CD14-positive monocyte (primary cell): ENCODE results near the gene TRPM4. TPM values are rescaled to one million over a fixed set of nuclear protein-coding genes. Genes with fewer than 3 reads are reported as not detected.

ENCODE experiments used
- DNase-seq, 3 donors: peaks; one replicate each; pipeline ENCODE4 v3.0.0-alpha.2; 2011 to 2022
- H2AFZ ChIP-seq: 2 replicates; pipeline ENCODE4 v1.6.0; 2012; ENCODE audit warnings: mild to moderate bottlenecking, low read depth, low read length, inconsistent platforms; ENCODE audit not compliant: insufficient read depth, poor library complexity, severe bottlenecking
- H3K27ac ChIP-seq, 2 donors: 1 replicate in 1 of 2; 2 replicates in 1 of 2; pipeline ENCODE4 v1.5.1; 2012 to 2013; ENCODE audit warnings: low read length in 2 of 2, control low read depth in 1 of 2, inconsistent platforms in 1 of 2, low read depth in 1 of 2, mild to moderate bottlenecking in 1 of 2
- H3K27me3 ChIP-seq, 2 donors: one replicate each; pipeline versions ENCODE4 v1.6.0 to v1.6.1; 2011 to 2013; ENCODE audit warnings: low read length in 2 of 2; ENCODE audit not compliant: control insufficient read depth in 2 of 2, insufficient read depth in 2 of 2
- H3K36me3 ChIP-seq, 2 donors: replicated peaks in 1 of 2; 1 replicate in 1 of 2; 2 replicates in 1 of 2; pipeline versions ENCODE4 v1.5.1 to v1.6.1; 2012 to 2013; ENCODE audit warnings: low read length in 2 of 2, control low read depth in 1 of 2, inconsistent platforms in 1 of 2, mild to moderate bottlenecking in 1 of 2; ENCODE audit not compliant: insufficient read depth in 2 of 2, control insufficient read depth in 1 of 2
- H3K4me1 ChIP-seq, 2 donors: 1 replicate in 1 of 2; 2 replicates in 1 of 2; pipeline versions ENCODE4 v1.5.1 to v1.6.1; 2012 to 2013; ENCODE audit warnings: low read length in 2 of 2, control low read depth in 1 of 2, inconsistent platforms in 1 of 2, mild to moderate bottlenecking in 1 of 2, moderate library complexity in 1 of 2; ENCODE audit not compliant: insufficient read depth in 2 of 2, control insufficient read depth in 1 of 2
- H3K4me2 ChIP-seq: replicated peaks from 2 replicates; pipeline ENCODE3; 2012; ENCODE audit warnings: low read length, moderate library complexity, mild to moderate bottlenecking; ENCODE audit not compliant: poor library complexity, severe bottlenecking; ENCODE audit errors: extremely low read depth
- H3K4me3 ChIP-seq, 3 experiments: fragments of 200-600 bp in 1 of 3; sonication (generic) in 1 of 3; replicated peaks in 1 of 3; 1 replicate in 2 of 3; 2 replicates in 1 of 3; pipeline ENCODE4 v1.5.1; 2011 to 2013; ENCODE audit warnings: low read length in 3 of 3, mild to moderate bottlenecking in 3 of 3, control low read depth in 2 of 3, low read depth in 2 of 3, inconsistent platforms in 1 of 3, moderate library complexity in 1 of 3
- H3K79me2 ChIP-seq: 2 replicates; pipeline ENCODE4 v1.6.0; 2012; ENCODE audit warnings: mild to moderate bottlenecking, control low read depth, inconsistent platforms, low read length, moderate library complexity; ENCODE audit not compliant: insufficient read depth
- H3K9ac ChIP-seq: 2 replicates; pipeline ENCODE4 v1.6.0; 2017; ENCODE audit warnings: low read length, mild to moderate bottlenecking; ENCODE audit not compliant: insufficient read depth, poor library complexity, severe bottlenecking
- H3K9me3 ChIP-seq, 2 donors: replicated peaks in 1 of 2; 1 replicate in 1 of 2; 2 replicates in 1 of 2; pipeline versions ENCODE4 v1.5.1 to v1.6.1; 2012 to 2013; ENCODE audit warnings: low read length in 2 of 2, control low read depth in 1 of 2; ENCODE audit not compliant: control insufficient read depth in 1 of 2, insufficient read depth in 1 of 2
- H4K20me1 ChIP-seq: 2 replicates; pipeline ENCODE4 v1.6.0; 2012; ENCODE audit warnings: mild to moderate bottlenecking, low read length, control low read depth, moderate library complexity; ENCODE audit not compliant: insufficient read depth
- H3K27ac Mint-ChIP-seq, 7 donors: one replicate each; pipeline ENCODE4 v1.8.0; 2020; ENCODE audit warnings: mild to moderate bottlenecking in 7 of 7, mixed read lengths in 7 of 7, moderate library complexity in 6 of 7, inconsistent platforms in 2 of 7
- H3K27me3 Mint-ChIP-seq, 3 donors: one replicate each; pipeline ENCODE4 v1.8.0; 2021 to 2022; ENCODE audit warnings: low read depth in 3 of 3, mild to moderate bottlenecking in 3 of 3, mixed read lengths in 3 of 3, moderate library complexity in 3 of 3, inconsistent platforms in 1 of 3
- H3K36me3 Mint-ChIP-seq, 2 donors: one replicate each; pipeline ENCODE4 v1.8.0; 2020; ENCODE audit warnings: mixed read lengths in 2 of 2, inconsistent platforms in 1 of 2, mild to moderate bottlenecking in 1 of 2
- H3K4me1 Mint-ChIP-seq: one replicate; pipeline ENCODE4 v1.8.0; 2020; ENCODE audit warnings: mild to moderate bottlenecking, mixed read lengths
- H3K4me3 Mint-ChIP-seq, 2 donors: one replicate each; pipeline ENCODE4 v1.8.0; 2020; ENCODE audit warnings: mild to moderate bottlenecking in 2 of 2, mixed read lengths in 2 of 2, moderate library complexity in 1 of 2
- H3K9me3 Mint-ChIP-seq, 7 donors: one replicate each; pipeline ENCODE4 v1.8.0; 2020 to 2022; ENCODE audit warnings: mixed read lengths in 7 of 7, mild to moderate bottlenecking in 6 of 7, moderate library complexity in 6 of 7, inconsistent platforms in 2 of 7
- WGBS: methylation state at CpG from one replicate; pipeline ENCODE4 v1.1.5; 2013; ENCODE audit warnings: missing lambda C conversion rate; ENCODE audit not compliant: insufficient coverage; 5-methylcytosine and 5-hydroxymethylcytosine counted together
- intact Hi-C, 2 donors: fragments of 100-400 bp; cut with micrococcal nuclease; formaldehyde crosslinking; loops; one replicate each; pipeline versions ENCODE4 v1.15.0 to v1.15.1; 2023
- polyA plus RNA-seq, 3 donors: library from polyadenylated mRNA; depleted of rRNA in 1 of 3; unstranded in 2 of 3; stranded (reverse) in 1 of 3; fragments of 300-500 nt in 2 of 3; fragments of >200 nt in 1 of 3; fragmentation: Illumina TruSeq in 2 of 3; gene quantifications; 1 replicate in 2 of 3; 2 replicates in 1 of 3; pipeline ENCODE4 v1.2.3, GENCODE V29; 2012 to 2021
- TF ChIP-seq, protein P1 (sequence below): fragments of 200-600 bp; IDR thresholded peaks from one replicate; pipeline ENCODE4 v1.8.0; 2022; ENCODE audit warnings: antibody characterized with exemption, mild to moderate bottlenecking

The TRPM4 gene
- polyA plus RNA-seq, 3 donors = 6.0 to 6.9 (median 6.6) TPM

DNA sequence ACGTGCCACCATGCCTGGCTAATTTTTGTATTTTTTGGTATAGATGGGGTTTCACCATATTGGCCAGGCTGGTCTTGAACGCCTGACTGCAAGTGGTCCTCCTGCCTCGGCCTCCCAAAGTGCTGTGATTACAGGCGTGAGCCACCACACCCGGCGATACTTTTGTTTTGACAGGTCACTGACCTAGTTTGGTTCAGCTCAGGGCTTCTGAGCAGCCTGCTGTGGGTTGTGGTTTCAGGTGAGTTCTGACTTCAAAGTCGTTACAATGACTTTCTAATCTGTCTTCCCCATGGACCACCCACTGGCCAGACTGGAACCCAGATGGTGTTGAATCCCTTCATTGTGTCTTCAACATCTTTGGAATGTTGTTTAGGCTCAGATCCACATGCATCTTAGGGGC, 73.8 kb downstream of the TRPM4 start:
- H3K4me1 ChIP-seq = no peaks in the 10 kb centered on the region
- H3K79me2 ChIP-seq = no peaks in the 10 kb centered on the region
- no peak overlapping the region for H3K9ac ChIP-seq
- Mint-ChIP-seq H3K27me3 (peaks cover 3 to 17% (median 16%) of the 10 kb centered on the region in 3 donors), H3K27ac (no peak overlapping the region), H3K4me1 (no peaks in the 10 kb centered on the region), H3K9me3 (peaks cover 0 to 5% (median 1%) of the 10 kb centered on the region in 7 donors), H3K4me3 (no peak overlapping the region), H3K36me3 (no peaks in the 10 kb centered on the region)
- no peak overlapping the region for H3K27ac ChIP-seq
- H3K4me2 ChIP-seq = no peak overlapping the region
- WGBS = 67% methylated on average over 2 of the region's 7 CpGs
- DNase-seq = no peak
- no peaks in the 10 kb centered on the region for H3K27me3 ChIP-seq
- H3K4me3 ChIP-seq = no peak overlapping the region
- H3K36me3 ChIP-seq = no peaks in the 10 kb centered on the region
- H3K9me3 ChIP-seq = no peaks in the 10 kb centered on the region
- H2AFZ ChIP-seq = no peak overlapping the region
- no peaks in the 10 kb centered on the region for H4K20me1 ChIP-seq
- intact Hi-C loops = no loop called here
- TF ChIP-seq, protein P1, sequence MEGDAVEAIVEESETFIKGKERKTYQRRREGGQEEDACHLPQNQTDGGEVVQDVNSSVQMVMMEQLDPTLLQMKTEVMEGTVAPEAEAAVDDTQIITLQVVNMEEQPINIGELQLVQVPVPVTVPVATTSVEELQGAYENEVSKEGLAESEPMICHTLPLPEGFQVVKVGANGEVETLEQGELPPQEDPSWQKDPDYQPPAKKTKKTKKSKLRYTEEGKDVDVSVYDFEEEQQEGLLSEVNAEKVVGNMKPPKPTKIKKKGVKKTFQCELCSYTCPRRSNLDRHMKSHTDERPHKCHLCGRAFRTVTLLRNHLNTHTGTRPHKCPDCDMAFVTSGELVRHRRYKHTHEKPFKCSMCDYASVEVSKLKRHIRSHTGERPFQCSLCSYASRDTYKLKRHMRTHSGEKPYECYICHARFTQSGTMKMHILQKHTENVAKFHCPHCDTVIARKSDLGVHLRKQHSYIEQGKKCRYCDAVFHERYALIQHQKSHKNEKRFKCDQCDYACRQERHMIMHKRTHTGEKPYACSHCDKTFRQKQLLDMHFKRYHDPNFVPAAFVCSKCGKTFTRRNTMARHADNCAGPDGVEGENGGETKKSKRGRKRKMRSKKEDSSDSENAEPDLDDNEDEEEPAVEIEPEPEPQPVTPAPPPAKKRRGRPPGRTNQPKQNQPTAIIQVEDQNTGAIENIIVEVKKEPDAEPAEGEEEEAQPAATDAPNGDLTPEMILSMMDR = no peak

DNA sequence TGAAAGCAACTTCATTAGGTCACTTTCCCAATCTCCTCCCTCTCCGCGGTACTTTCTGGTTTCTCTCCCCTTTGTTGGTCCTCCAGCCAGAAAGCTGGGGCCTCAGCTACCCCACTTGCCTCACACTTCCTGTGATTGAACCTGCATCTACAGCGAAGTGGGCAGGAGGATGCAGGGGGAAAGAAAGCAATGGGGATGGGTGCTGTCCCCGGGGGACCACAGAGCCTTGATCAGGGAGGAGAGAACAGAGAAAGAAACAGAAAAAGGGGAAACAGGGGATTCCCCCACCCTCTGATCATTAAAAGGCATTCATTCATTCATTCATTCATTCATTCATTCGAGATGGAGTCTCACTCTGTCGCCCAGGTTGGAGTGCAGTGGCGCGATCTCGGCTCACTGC, 74.2 kb downstream of the TRPM4 start:
- Mint-ChIP-seq H3K27ac (no peak overlapping the region), H3K4me1 (no peaks in the 10 kb centered on the region), H3K27me3 (peaks cover 5 to 18% (median 14%) of the 10 kb centered on the region in 3 donors), H3K9me3 (peaks cover 0 to 5% (median 1%) of the 10 kb centered on the region in 7 donors), H3K4me3 (no peak overlapping the region), H3K36me3 (no peaks in the 10 kb centered on the region)
- Histone ChIP-seq H3K79me2 (no peaks in the 10 kb centered on the region), H3K4me1 (no peaks in the 10 kb centered on the region), H3K27ac (no peak overlapping the region), H2AFZ (no peak overlapping the region), H3K36me3 (no peaks in the 10 kb centered on the region), H4K20me1 (no peaks in the 10 kb centered on the region), H3K27me3 (no peaks in the 10 kb centered on the region), H3K9ac (no peak overlapping the region), H3K4me2 (no peak overlapping the region), H3K9me3 (no peaks in the 10 kb centered on the region), H3K4me3 (no peak overlapping the region)
- DNase-seq = no peak
- intact Hi-C loops = no loop called here
- TF ChIP-seq, protein P1 = no peak
- WGBS = 87% methylated on average over 5 of the region's 9 CpGs
